GM18505 (cell line): ENCODE measurements around the gene MCUB.
A peak's percentile ranks its signal among the peaks of the same experiment; 100 is the strongest.

Experiments used
- ATAC-seq: cut with Tn5 transposase; IDR thresholded peaks from one replicate; pipeline ENCODE4 v1.9.1; 2021; ENCODE audit not compliant: unreplicated experiment
- POLR2A ChIP-seq: IDR thresholded peaks from 4 replicates; pipeline ENCODE4 v1.6.1; 2011; ENCODE audit warnings: borderline replicate concordance; ENCODE audit not compliant: insufficient read depth, insufficient read length; ENCODE audit errors: extremely low read depth

The MCUB gene

DNA sequence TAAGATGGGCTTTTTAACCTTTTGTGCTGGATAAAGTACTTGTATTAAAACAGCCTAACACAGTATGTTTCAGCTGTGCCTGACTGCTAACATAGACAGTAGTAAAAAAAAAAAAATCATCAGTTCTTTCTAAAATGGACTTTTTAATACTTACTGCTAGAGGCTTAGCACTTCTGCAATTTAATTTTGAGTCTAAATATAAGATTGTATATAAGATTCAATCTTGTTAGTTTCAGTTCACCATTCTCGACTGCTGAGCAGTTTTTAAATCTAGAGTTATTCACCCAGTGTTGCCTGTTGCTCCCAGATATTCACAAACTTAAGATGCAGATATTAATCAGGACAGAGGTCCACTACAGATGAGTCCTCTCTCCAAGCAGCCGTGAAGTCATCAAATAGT, 163.1 kb downstream of the MCUB start:
- TF ChIP-seq POLR2A = no peak
- no peak for ATAC-seq

- no peak for ATAC-seq
- no peak for TF ChIP-seq POLR2A
Observed at GRCh38 chr4:109728385-109728784, 168.3 kb downstream of the MCUB start.

- no peak for ATAC-seq
- no peak for TF ChIP-seq POLR2A
Observed at GRCh38 chr4:109729117-109729717, 169.2 kb downstream of the MCUB start.

GRCh38 chr4:109729718-109730618, 169.9 kb downstream of the MCUB start, which contains the start of gene PLA2G12A:
Gene PLA2G12A (minus strand): TSS chr4:109730070. CDS start chr4:109729809, 261 bp downstream.
- peak; percentile 89 for ATAC-seq
- TF ChIP-seq POLR2A = peak; percentile 58

DNA sequence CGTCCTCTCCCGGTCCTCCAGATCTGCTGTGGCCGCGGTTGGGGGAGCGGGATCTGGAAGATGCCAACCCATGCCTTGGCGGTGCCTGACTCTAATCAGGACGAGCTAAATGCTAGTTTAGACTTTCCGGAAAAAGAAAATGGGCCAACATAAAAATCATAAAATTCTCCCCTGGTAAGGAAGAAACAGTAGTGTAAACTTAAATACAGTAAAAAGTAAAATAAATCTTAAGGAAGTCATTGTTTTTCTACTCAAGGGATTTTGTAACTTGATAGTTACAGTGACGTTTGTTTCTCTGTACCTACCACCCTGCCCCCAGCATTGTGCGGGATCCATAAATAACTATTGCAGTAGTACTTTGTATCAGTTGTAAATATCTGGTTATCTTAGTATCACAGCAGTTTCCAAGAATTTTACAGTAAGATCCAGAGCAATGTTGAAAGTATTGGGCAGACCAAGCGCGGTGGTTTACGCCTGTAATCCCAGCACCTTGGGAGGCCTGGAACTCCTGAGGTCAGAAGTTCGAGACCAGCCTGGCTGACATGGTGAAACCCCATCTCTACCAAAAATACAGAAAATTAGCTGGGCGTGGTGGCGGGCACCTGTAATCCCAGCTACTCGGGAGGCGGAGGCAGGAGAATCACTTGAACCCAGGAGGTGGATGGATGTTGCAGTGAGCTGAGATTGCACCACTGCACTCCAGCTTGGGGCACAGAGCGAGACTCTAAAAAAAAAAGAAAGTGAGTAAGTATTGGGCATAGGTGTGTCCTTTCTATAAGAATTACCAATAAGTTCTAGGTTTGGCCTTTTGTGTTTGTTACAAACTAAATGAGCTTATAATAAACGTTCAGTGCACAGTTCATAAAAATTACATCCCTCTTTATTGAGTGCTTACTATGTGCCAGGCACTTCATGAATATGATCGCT, 170.8 kb downstream of the MCUB start:
- no peak for ATAC-seq
- no peak for TF ChIP-seq POLR2A

GRCh38 chr4:109733728-109734127, 173.7 kb downstream of the MCUB start:
- TF ChIP-seq POLR2A = no peak

GRCh38 chr4:109735566-109736365, 175.7 kb downstream of the MCUB start:
- no peak for ATAC-seq
- no peak for TF ChIP-seq POLR2A

More at GRCh38 chr4:109733728-109734127, 173.7 kb downstream of the MCUB start:
- no peak for ATAC-seq
